Measurements from ENCODE around the gene CLK2. TPM values are rescaled to one million over a fixed set of nuclear protein-coding genes. Genes with fewer than 3 reads are reported as not detected.
A peak's percentile ranks its signal among the peaks of the same experiment; 100 is the strongest.

The CLK2 gene
- total RNA-seq, 2 experiments from 2014 or later, result 81.4 to 86.6 TPM

DNA sequence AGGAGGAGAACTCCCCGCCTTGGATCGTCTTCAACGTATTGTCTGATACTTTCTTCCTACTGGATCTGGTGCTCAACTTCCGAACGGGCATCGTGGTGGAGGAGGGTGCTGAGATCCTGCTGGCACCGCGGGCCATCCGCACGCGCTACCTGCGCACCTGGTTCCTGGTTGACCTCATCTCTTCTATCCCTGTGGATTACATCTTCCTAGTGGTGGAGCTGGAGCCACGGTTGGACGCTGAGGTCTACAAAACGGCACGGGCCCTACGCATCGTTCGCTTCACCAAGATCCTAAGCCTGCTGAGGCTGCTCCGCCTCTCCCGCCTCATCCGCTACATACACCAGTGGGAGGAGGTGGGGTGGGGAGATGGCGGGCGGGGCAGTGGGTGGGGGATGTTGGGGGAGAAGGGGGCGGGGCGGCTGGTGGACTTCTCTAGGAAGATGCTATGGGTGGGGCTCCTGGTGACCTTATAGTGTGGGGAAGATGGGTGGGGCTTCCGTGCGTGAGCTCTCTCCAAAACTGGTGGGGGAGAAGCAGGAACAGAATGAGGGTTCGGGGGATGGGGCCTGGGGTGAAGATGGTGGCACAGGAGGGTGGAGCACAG, 9.3 kb upstream of the CLK2 start:
- Mint-ChIP-seq H3K36me3 (ENCODE audit: low read depth) (no peaks in the 10 kb centered on the region), H3K27ac (no peak overlapping the region), H3K27me3 (no peaks in the 10 kb centered on the region), H3K9me3 (ENCODE audit: low read depth) (no peaks in the 10 kb centered on the region), H3K4me1 (peaks cover 7% of the 10 kb centered on the region), H3K4me3 (no peak overlapping the region)
- intact Hi-C loops (cut with DNase I, micrococcal nuclease), result no loop called here
- no peak for ATAC-seq
- DNase-seq, result no peak
- ChIA-PET CTCF (interaction anchor here (0.5 to 0.7 kb wide), 2 partner anchors 288 to 308 kb away, joined by 3 read pairs; no protein-coding TSS in a partner anchor), POLR2A (no interaction called here)

- no peak for DNase-seq
- intact Hi-C loops (cut with DNase I, micrococcal nuclease), result loop anchor here in 1 of 2 experiments (5.0 kb wide), 2 partner anchors 408 to 698 kb away; partner anchors contain the start of genes ARHGEF2, DAP3 and YY1AP1
- Mint-ChIP-seq H3K27me3 (no peaks in the 10 kb centered on the region), H3K9me3 (ENCODE audit: low read depth) (no peaks in the 10 kb centered on the region), H3K36me3 (ENCODE audit: low read depth) (no peaks in the 10 kb centered on the region), H3K4me3 (no peak overlapping the region), H3K4me1 (peaks cover 18% of the 10 kb centered on the region), H3K27ac (no peak overlapping the region)
- no peak for ATAC-seq
- ChIA-PET POLR2A (no interaction called here), CTCF (interaction anchor here (0.7 to 2.7 kb wide), 4 partner anchors 26 to 145 kb away, joined by 3 to 15 read pairs (median 10); no protein-coding TSS in a partner anchor)
Measured at GRCh38 chr1:155279268-155279667, 6.0 kb upstream of the CLK2 start.

GRCh38 chr1:155278689-155279160, 5.4 kb upstream of the CLK2 start:
- Mint-ChIP-seq H3K27ac (no peak overlapping the region), H3K9me3 (ENCODE audit: low read depth) (no peaks in the 10 kb centered on the region), H3K36me3 (ENCODE audit: low read depth) (no peaks in the 10 kb centered on the region), H3K27me3 (no peaks in the 10 kb centered on the region), H3K4me3 (no peak overlapping the region), H3K4me1 (peaks cover 21% of the 10 kb centered on the region)
- intact Hi-C loops (cut with DNase I, micrococcal nuclease), result loop anchor here (1.0 to 5.0 kb wide), 4 partner anchors 16 to 699 kb away; partner anchors contain the start of genes ARHGEF2 (in 1 of the 2), DAP3 (in 1 of the 2), MSTO1 (in 1 of the 2) and SCAMP3 (in 1 of the 2)
- POLR2A ChIA-PET, result no interaction called here
- ATAC-seq (no peak), DNase-seq (no peak)
- CTCF ChIA-PET, result interaction anchor here (0.6 to 2.7 kb wide), 8 partner anchors 9 to 1262 kb away, joined by 3 to 15 read pairs (median 5); partner anchors contain the start of gene FDPS

- H3K36me3 Mint-ChIP-seq (ENCODE audit: low read depth), result no peaks in the 10 kb centered on the region
- peak; percentile 48 for ATAC-seq
- ChIA-PET POLR2A (interaction anchor here (0.5 to 0.6 kb wide), 2 partner anchors 45 to 1188 kb away, joined by 3 read pairs; no protein-coding TSS in a partner anchor), CTCF (interaction anchor here (0.5 to 2.7 kb wide), 10 partner anchors 8 to 1262 kb away, joined by 3 to 15 read pairs (median 3); partner anchors contain the start of genes FDPS and THBS3)
- H3K4me1 Mint-ChIP-seq, result peaks cover 24% of the 10 kb centered on the region
- peak overlapping the region; percentile 63 for H3K4me3 Mint-ChIP-seq
- no peaks in the 10 kb centered on the region for H3K9me3 Mint-ChIP-seq (ENCODE audit: low read depth)
- H3K27me3 Mint-ChIP-seq, result no peaks in the 10 kb centered on the region
- intact Hi-C loops (cut with DNase I, micrococcal nuclease), result loop anchor here (1.0 to 5.0 kb wide), 11 partner anchors 16 to 699 kb away; partner anchors contain the start of genes FDPS (in 2 of the 2), ARHGEF2 (in 1 of the 2), ASH1L (in 1 of the 2) and DAP3 (in 1 of the 2)
- DNase-seq, result peak; percentile 91
- H3K27ac Mint-ChIP-seq, result no peak overlapping the region
Measured at GRCh38 chr1:155277902-155278688, 4.8 kb upstream of the CLK2 start.

GRCh38 chr1:155277070-155277901, 4.0 kb upstream of the CLK2 start, which contains the start of gene HCN3:
TSS of gene HCN3 (plus strand) at chr1:155277463. CDS start at chr1:155277591, 128 bp downstream.
- peaks cover 7% of the 10 kb centered on the region for H3K36me3 Mint-ChIP-seq (ENCODE audit: low read depth)
- H3K9me3 Mint-ChIP-seq (ENCODE audit: low read depth), result no peaks in the 10 kb centered on the region
- no peak within 1 kb of the TSS for H3K27ac Mint-ChIP-seq
- no peaks in the 10 kb centered on the region for H3K27me3 Mint-ChIP-seq
- intact Hi-C loops (cut with DNase I, micrococcal nuclease), result loop anchor here (1.0 to 5.0 kb wide), 9 partner anchors 22 to 700 kb away; partner anchors contain the start of genes FDPS (in 2 of the 2), ARHGEF2 (in 1 of the 2), ASH1L (in 1 of the 2) and DAP3 (in 1 of the 2)
- POLR2A ChIA-PET, result interaction anchor here (0.6 kb wide), 2 partner anchors 35 to 46 kb away, joined by 3 read pairs; no protein-coding TSS in a partner anchor
- ATAC-seq (peak; percentile 68), DNase-seq (peak; percentile 97)
- CTCF ChIA-PET, result interaction anchor here (0.5 to 2.1 kb wide), 11 partner anchors 28 to 554 kb away, joined by 3 to 15 read pairs (median 4); partner anchors contain the start of genes FDPS, KRTCAP2 and THBS3
- peaks cover 31% of the 10 kb centered on the region for H3K4me1 Mint-ChIP-seq
- peak within 1 kb of the TSS; percentile 63 for H3K4me3 Mint-ChIP-seq

GRCh38 chr1:155272466-155273342, 600 bp downstream of the CLK2 start:
- ATAC-seq, result peak; percentile 45
- H3K9me3 Mint-ChIP-seq (ENCODE audit: low read depth), result no peaks in the 10 kb centered on the region
- POLR2A ChIA-PET, result interaction anchor here (0.5 to 2.3 kb wide), 12 partner anchors 9 to 290 kb away, joined by 3 to 10 read pairs (median 4); partner anchors contain the start of genes ASH1L, ENTREP3, FDPS and KRTCAP2
- intact Hi-C loops (cut with DNase I, micrococcal nuclease), result loop anchor here (1.0 to 2.0 kb wide), 9 partner anchors 10 to 585 kb away; partner anchors contain the start of genes SCAMP3 (in 2 of the 2), ENTREP3 (in 1 of the 2), FDPS (in 1 of the 2) and GON4L (in 1 of the 2)
- no peaks in the 10 kb centered on the region for H3K27me3 Mint-ChIP-seq
- H3K27ac Mint-ChIP-seq, result peak overlapping the region; percentile 90
- H3K4me1 Mint-ChIP-seq, result peaks cover 40% of the 10 kb centered on the region
- no peak for DNase-seq
- peak overlapping the region; percentile 91 for H3K4me3 Mint-ChIP-seq
- peaks cover 45% of the 10 kb centered on the region for H3K36me3 Mint-ChIP-seq (ENCODE audit: low read depth)
- CTCF ChIA-PET, result interaction anchor here (0.9 to 5.6 kb wide), 8 partner anchors 10 to 100 kb away, joined by 3 to 34 read pairs (median 4); partner anchors contain the start of genes KRTCAP2, RUSC1 and SCAMP3

DNA sequence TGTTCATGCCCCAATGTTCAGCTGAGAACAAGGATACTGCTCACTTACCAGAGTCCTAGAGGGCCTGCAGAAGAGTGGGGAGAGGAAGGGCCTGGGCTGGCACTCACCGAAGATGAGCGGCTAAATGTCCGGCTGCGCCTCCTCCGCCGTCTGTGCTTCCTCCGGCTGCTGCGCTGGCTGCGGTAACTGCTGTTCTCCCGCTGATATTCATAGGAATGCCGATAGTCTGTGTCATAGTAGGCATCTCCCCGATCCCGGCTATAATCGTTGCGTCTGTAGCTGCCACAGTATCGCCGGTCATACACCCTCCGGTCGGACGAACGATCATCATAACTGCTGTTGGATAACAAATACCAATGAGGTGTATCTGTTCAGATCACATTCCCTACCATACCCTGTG, 3.9 kb downstream of the CLK2 start:
- no peak for ATAC-seq
- peaks cover 29% of the 10 kb centered on the region for H3K4me1 Mint-ChIP-seq
- ChIA-PET POLR2A (no interaction called here), CTCF (interaction anchor here (0.6 to 5.6 kb wide), 3 partner anchors 9 to 1226 kb away, joined by 3 to 34 read pairs (median 8); no protein-coding TSS in a partner anchor)
- H3K27ac Mint-ChIP-seq, result no peak overlapping the region
- H3K4me3 Mint-ChIP-seq, result no peak overlapping the region
- H3K9me3 Mint-ChIP-seq (ENCODE audit: low read depth), result no peaks in the 10 kb centered on the region
- H3K27me3 Mint-ChIP-seq, result no peaks in the 10 kb centered on the region
- peaks cover 73% of the 10 kb centered on the region for H3K36me3 Mint-ChIP-seq (ENCODE audit: low read depth)
- DNase-seq, result no peak
- intact Hi-C loops (cut with DNase I, micrococcal nuclease), result no loop called here

- H3K9me3 Mint-ChIP-seq (ENCODE audit: low read depth), result no peaks in the 10 kb centered on the region
- H3K4me3 Mint-ChIP-seq, result no peak overlapping the region
- intact Hi-C loops (cut with DNase I, micrococcal nuclease), result no loop called here
- ATAC-seq, result no peak
- peaks cover 79% of the 10 kb centered on the region for H3K36me3 Mint-ChIP-seq (ENCODE audit: low read depth)
- H3K27ac Mint-ChIP-seq, result no peak overlapping the region
- POLR2A ChIA-PET, result no interaction called here
- no peaks in the 10 kb centered on the region for H3K27me3 Mint-ChIP-seq
- CTCF ChIA-PET, result interaction anchor here (0.6 kb wide), 1 partner anchor 252 kb away, joined by 3 read pairs; no protein-coding TSS in a partner anchor
- peaks cover 25% of the 10 kb centered on the region for H3K4me1 Mint-ChIP-seq
- DNase-seq, result no peak
Measured at GRCh38 chr1:155268630-155269029, 4.7 kb downstream of the CLK2 start.

DNA sequence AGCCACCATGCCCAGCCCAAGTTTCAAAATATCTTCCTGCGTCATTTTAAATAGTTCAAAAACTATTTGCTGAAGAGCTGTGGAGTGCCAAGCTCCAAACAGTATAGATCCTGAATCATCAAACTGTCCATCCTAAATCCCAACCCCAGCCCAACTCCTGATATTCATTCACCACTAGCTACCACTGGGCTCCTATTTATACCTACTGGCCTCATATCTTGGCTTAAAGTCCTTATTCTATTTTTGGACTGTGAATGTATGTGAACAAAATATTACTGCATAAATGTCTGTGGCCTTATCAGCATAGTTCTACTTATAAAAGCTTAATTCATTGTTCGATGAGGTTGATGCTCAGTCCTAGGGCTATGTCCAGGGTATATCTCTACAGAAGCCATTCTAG, 5.9 kb downstream of the CLK2 start:
- ChIA-PET POLR2A (no interaction called here), CTCF (interaction anchor here (0.9 to 4.4 kb wide), 4 partner anchors 16 to 74 kb away, joined by 3 to 25 read pairs (median 4); no protein-coding TSS in a partner anchor)
- Mint-ChIP-seq H3K36me3 (ENCODE audit: low read depth) (peaks cover 86% of the 10 kb centered on the region), H3K4me1 (peaks cover 24% of the 10 kb centered on the region), H3K4me3 (no peak overlapping the region), H3K9me3 (ENCODE audit: low read depth) (no peaks in the 10 kb centered on the region), H3K27ac (no peak overlapping the region), H3K27me3 (no peaks in the 10 kb centered on the region)
- DNase-seq (no peak), ATAC-seq (no peak)
- intact Hi-C loops (cut with DNase I, micrococcal nuclease), result no loop called here

Data from activated CD4-positive, alpha-beta T cell treated with anti-CD3 and anti-CD28 coated beads for 36 hours (primary cell).